AG09309 (cell line): ENCODE measurements around the gene GAB2.

Experiments
- DNase-seq: peaks from one replicate; pipeline ENCODE4 v3.0.0-alpha.2; 2010; ENCODE audit warnings: low read depth
- H3K4me3 ChIP-seq: 2 replicates; pipeline ENCODE4 v1.5.1; 2011; ENCODE audit warnings: mild to moderate bottlenecking, low read depth, low read length, moderate library complexity; ENCODE audit not compliant: control insufficient read depth
- TF ChIP-seq, protein P1 (sequence below): IDR thresholded peaks from 2 replicates; pipeline ENCODE4 v1.5.1; 2011; ENCODE audit warnings: mild to moderate bottlenecking, low read depth, low read length, inconsistent platforms; ENCODE audit not compliant: insufficient read depth, control insufficient read depth; ENCODE audit errors: missing control alignments

The GAB2 gene

GRCh38 chr11:78429209-78429608, 11.6 kb upstream of the GAB2 start:
- TF ChIP-seq, protein P1, sequence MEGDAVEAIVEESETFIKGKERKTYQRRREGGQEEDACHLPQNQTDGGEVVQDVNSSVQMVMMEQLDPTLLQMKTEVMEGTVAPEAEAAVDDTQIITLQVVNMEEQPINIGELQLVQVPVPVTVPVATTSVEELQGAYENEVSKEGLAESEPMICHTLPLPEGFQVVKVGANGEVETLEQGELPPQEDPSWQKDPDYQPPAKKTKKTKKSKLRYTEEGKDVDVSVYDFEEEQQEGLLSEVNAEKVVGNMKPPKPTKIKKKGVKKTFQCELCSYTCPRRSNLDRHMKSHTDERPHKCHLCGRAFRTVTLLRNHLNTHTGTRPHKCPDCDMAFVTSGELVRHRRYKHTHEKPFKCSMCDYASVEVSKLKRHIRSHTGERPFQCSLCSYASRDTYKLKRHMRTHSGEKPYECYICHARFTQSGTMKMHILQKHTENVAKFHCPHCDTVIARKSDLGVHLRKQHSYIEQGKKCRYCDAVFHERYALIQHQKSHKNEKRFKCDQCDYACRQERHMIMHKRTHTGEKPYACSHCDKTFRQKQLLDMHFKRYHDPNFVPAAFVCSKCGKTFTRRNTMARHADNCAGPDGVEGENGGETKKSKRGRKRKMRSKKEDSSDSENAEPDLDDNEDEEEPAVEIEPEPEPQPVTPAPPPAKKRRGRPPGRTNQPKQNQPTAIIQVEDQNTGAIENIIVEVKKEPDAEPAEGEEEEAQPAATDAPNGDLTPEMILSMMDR: no peak
- no peak for DNase-seq
- no peak overlapping the region for H3K4me3 ChIP-seq

DNA sequence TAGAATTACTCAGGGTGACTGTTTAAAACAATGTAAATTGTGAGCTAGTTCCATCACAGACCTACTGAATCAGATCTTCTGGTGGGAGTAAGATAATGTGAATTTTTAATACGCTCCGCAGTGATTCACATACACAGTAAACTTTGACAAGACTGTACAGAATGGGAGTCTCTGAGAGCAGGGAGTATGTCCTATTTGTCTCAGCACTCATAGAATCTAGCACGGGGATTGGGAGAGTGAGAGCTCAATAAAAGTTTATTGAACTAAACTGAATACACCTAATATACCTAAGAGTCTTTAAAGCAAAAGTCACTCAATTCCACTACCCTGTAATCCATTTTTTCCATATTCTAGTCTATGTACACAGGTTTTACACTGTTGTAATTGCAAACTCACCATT, 11.2 kb upstream of the GAB2 start:
- TF ChIP-seq, protein P1: no peak
- H3K4me3 ChIP-seq: no peak overlapping the region
- DNase-seq: no peak

DNA sequence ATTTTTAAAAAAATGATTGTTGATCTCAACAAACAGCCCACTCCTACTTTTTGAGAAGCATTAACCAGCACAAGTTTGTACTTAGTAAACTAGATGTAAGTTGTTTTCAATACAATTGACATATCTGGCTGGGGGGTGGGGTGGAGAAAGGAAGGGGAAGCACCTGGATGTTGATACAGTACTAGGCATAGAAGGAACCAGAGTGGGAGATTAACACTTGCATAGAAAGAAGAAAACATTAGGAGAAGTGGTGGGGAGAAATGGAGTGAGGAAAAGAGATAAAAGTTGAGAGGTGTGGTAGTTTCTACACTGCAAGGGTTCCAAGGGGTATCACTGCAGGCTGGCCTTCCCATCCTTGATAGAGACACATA, 10.6 kb upstream of the GAB2 start:
- TF ChIP-seq, protein P1: no peak
- DNase-seq: no peak
- H3K4me3 ChIP-seq: no peak overlapping the region

DNA sequence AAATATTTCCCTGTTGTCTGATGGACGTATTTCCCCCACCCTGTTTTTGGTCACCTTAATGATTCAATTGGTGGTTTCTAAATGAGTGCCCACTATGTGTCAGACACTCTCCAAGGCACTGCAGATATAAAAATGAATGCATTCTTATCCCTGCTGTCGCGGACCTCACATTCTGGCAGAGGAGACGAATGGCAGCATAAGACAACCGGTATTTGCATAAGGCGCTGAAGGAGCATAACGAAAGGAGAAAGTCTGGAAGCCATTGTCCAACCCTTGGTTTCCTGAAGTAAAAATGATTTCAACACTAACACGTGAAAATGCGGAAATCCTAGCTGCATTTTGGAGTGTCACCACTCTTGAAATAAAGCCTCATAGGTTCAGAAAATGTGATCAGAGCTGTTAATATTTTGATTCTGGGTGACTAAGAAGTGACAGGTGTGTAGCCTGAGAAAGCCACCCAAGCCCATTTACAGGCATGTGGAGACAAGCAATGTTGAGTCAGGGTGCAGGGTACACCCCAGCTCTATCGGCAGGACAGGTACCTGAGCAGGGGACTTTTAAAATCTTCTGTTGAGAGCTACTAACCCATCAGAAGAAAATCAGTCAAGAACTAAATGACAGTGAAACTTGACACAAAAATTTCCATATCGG, 10.1 kb upstream of the GAB2 start:
- DNase-seq: no peak
- H3K4me3 ChIP-seq: no peak overlapping the region
- TF ChIP-seq, protein P1: no peak

DNA sequence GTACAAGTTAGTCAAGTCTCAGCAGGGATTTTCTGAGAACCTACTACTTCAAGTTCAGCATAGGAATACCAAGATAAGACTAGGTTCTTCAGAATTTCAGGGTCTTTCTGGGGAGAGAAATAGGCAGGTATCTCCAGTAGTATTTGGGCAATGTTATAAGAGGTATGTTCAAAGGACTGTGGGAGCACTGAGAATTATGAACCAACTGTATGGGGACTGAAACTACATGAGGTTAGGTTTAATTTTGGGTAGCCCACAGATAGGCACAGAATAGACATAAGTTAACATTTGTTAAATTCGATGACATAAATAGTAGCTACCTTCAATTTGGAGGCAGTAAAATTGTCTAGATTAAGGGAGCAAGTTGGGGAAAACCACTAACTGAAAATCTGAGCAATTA, 9.2 kb upstream of the GAB2 start:
- no peak overlapping the region for H3K4me3 ChIP-seq
- TF ChIP-seq, protein P1: no peak
- DNase-seq: no peak

DNA sequence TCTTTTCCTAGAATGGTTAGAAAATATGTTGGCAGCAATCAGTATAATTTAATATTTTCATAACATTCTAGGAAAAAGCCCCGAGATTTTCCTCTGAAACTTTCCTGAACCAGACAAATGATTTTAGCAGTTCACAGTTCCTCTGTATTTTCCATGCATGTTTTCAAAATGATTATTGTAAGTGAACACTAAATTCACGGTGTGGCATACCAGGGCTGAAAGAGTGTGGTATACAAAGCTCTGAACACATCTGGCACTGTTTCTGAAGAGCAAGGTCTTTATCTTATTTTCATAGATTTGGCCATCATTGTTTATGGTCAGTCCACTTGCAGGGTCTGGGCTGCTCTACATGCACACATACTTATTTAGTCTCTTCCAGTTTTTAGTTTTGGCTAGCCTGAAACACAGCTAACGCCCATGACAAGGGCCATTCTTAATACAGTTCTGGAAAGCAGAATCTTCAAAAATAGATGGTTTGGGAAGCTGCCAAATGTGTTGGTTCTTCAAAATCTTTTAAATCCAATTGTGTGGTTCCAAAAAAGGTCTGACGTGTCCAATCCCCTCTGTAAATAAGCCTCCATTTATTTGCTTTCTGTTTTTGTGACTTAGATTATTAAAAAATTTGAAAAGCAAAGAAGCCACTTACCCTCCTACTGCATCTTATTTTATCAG, 7.9 kb upstream of the GAB2 start:
- H3K4me3 ChIP-seq: no peak overlapping the region
- TF ChIP-seq, protein P1: no peak
- no peak for DNase-seq
